ENCODE measurements around the gene DMC1.
"Not testable (repeated sequence)": the region's sequence is repeated elsewhere in the genome, so short reads cannot be mapped to it uniquely, and the experiment has no call there.

The DMC1 gene

GRCh38 chr22:38470179-38470578 lies 99.8 kb downstream of the DMC1 start:
- not testable (repeated sequence) for DNase-seq (ENCODE audit: low read depth in 2 of 3, low spot score in 1 of 3)

- DNase-seq (ENCODE audit: low read depth in 2 of 3, low spot score in 1 of 3): no peak
Measured at GRCh38 chr22:38469306-38469781, 100.6 kb downstream of the DMC1 start.

All from stimulated activated CD4-positive, alpha-beta T cell treated with anti-CD3 and anti-CD28 coated beads, Interleukin-12 subunit alpha, Interleukin-12 subunit beta, amount 100 ng/mL, for 48 hours (primary cell).